ENCODE results near the gene RNU6-9.
"Not testable (repeated sequence)": the region's sequence is repeated elsewhere in the genome, so short reads cannot be mapped to it uniquely, and the experiment has no call there.

Gene RNU6-9
- total RNA-seq, result 0 to 0.58 (median 0.28) reads per million in 9 experiments

- peak; percentile 97 for ATAC-seq (replicated peaks)
- peak within 1 kb of the TSS; percentile 100 for H3K27ac Mint-ChIP-seq
- no peaks in the 10 kb centered on the region for H3K9me3 Mint-ChIP-seq
- H3K4me1 Mint-ChIP-seq (ENCODE audit: low read depth in 2 of 2), result peaks cover 16 to 18% of the 10 kb centered on the region in 2 donors
- peak within 1 kb of the TSS; percentile 95 to 96 for H3K4me3 Mint-ChIP-seq
- peaks cover 52% of the 10 kb centered on the region for H3K36me3 Mint-ChIP-seq (ENCODE audit: insufficient read depth)
- DNase-seq, result peak; percentile 87 to 88 (median 88)
- no peaks in the 10 kb centered on the region for H3K27me3 Mint-ChIP-seq
These were observed at the start of gene RNU6-9, which contains the start of gene MED16 for GRCh38 chr19:892894-893689. Gene RNU6-9, plus strand, starts transcription at chr19:893484. Gene MED16, minus strand, starts transcription at chr19:893187. Its CDS starts 2,056 bp downstream, at chr19:891131.

GRCh38 chr19:843836-844545, 49.3 kb upstream of the RNU6-9 start:
- Mint-ChIP-seq H3K27ac (peak overlapping the region in 1 of 2 donors; percentile 35), H3K9me3 (no peaks in the 10 kb centered on the region), H3K4me1 (ENCODE audit: low read depth in 2 of 2) (peaks cover 6 to 7% of the 10 kb centered on the region in 2 donors), H3K36me3 (ENCODE audit: insufficient read depth) (peaks cover 13% of the 10 kb centered on the region), H3K27me3 (peaks cover 48 to 73% of the 10 kb centered on the region in 2 donors), H3K4me3 (peak overlapping the region; percentile 52 to 54)
- ATAC-seq (replicated peaks) (no peak), DNase-seq (no peak)

GRCh38 chr19:844546-844971, 48.7 kb upstream of the RNU6-9 start:
- H3K4me3 Mint-ChIP-seq, result peak overlapping the region; percentile 52 to 54
- no peaks in the 10 kb centered on the region for H3K9me3 Mint-ChIP-seq
- H3K27me3 Mint-ChIP-seq, result peaks cover 43 to 73% of the 10 kb centered on the region in 2 donors
- ATAC-seq (replicated peaks) (peak; percentile 60), DNase-seq (no peak)
- H3K36me3 Mint-ChIP-seq (ENCODE audit: insufficient read depth), result peaks cover 13% of the 10 kb centered on the region
- H3K27ac Mint-ChIP-seq, result peak overlapping the region in 1 of 2 donors; percentile 35
- peaks cover 6 to 7% of the 10 kb centered on the region in 2 donors for H3K4me1 Mint-ChIP-seq (ENCODE audit: low read depth in 2 of 2)

- Mint-ChIP-seq H3K27me3 (peaks cover 41 to 76% of the 10 kb centered on the region in 2 donors), H3K27ac (peak overlapping the region in 1 of 2 donors; percentile 49), H3K4me1 (ENCODE audit: low read depth in 2 of 2) (peaks cover 6 to 7% of the 10 kb centered on the region in 2 donors), H3K36me3 (ENCODE audit: insufficient read depth) (peaks cover 12% of the 10 kb centered on the region), H3K4me3 (no peak overlapping the region), H3K9me3 (no peaks in the 10 kb centered on the region)
- ATAC-seq (replicated peaks) (no peak), DNase-seq (no peak)
These were observed 47.4 kb upstream of the RNU6-9 start for GRCh38 chr19:845707-846521.

- H3K27me3 Mint-ChIP-seq, result peaks cover 36 to 68% of the 10 kb centered on the region in 2 donors
- peaks cover 5 to 7% of the 10 kb centered on the region in 2 donors for H3K4me1 Mint-ChIP-seq (ENCODE audit: low read depth in 2 of 2)
- ATAC-seq (replicated peaks) (no peak), DNase-seq (no peak)
- H3K4me3 Mint-ChIP-seq, result no peak overlapping the region
- H3K36me3 Mint-ChIP-seq (ENCODE audit: insufficient read depth), result peaks cover 3% of the 10 kb centered on the region
- no peaks in the 10 kb centered on the region for H3K9me3 Mint-ChIP-seq
- H3K27ac Mint-ChIP-seq, result no peak overlapping the region
These were observed 44.8 kb upstream of the RNU6-9 start for GRCh38 chr19:848386-848921.

- not testable (repeated sequence) for H3K36me3 Mint-ChIP-seq (ENCODE audit: insufficient read depth); DNase-seq; H3K27ac Mint-ChIP-seq; H3K4me1 Mint-ChIP-seq (ENCODE audit: low read depth in 2 of 2); ATAC-seq (replicated peaks); H3K9me3 Mint-ChIP-seq; H3K4me3 Mint-ChIP-seq
- H3K27me3 Mint-ChIP-seq, result peaks cover 36 to 65% of the 10 kb centered on the region in 2 donors
These were observed 44.1 kb upstream of the RNU6-9 start for GRCh38 chr19:849195-849594.

GRCh38 chr19:850221-850978, 42.9 kb upstream of the RNU6-9 start:
- Mint-ChIP-seq H3K36me3 (ENCODE audit: insufficient read depth) (peaks cover 3% of the 10 kb centered on the region), H3K4me3 (no peak overlapping the region), H3K9me3 (no peaks in the 10 kb centered on the region), H3K27ac (no peak overlapping the region), H3K4me1 (ENCODE audit: low read depth in 2 of 2) (peaks cover 2 to 4% of the 10 kb centered on the region in 2 donors), H3K27me3 (peaks cover 30 to 53% of the 10 kb centered on the region in 2 donors)
- DNase-seq (no peak), ATAC-seq (replicated peaks) (no peak)

- H3K9me3 Mint-ChIP-seq, result no peaks in the 10 kb centered on the region
- H3K36me3 Mint-ChIP-seq (ENCODE audit: insufficient read depth), result peaks cover 3% of the 10 kb centered on the region
- H3K27ac Mint-ChIP-seq, result no peak overlapping the region
- DNase-seq, result no peak
- peaks cover 2 to 4% of the 10 kb centered on the region in 2 donors for H3K4me1 Mint-ChIP-seq (ENCODE audit: low read depth in 2 of 2)
- ATAC-seq (replicated peaks), result no peak
- no peak overlapping the region for H3K4me3 Mint-ChIP-seq
- H3K27me3 Mint-ChIP-seq, result peaks cover 25 to 47% of the 10 kb centered on the region in 2 donors
These were observed 42.3 kb upstream of the RNU6-9 start for GRCh38 chr19:850979-851335.

GRCh38 chr19:852136-853013, 40.9 kb upstream of the RNU6-9 start, which contains the start of gene ELANE:
Gene ELANE, plus strand, starts transcription at chr19:852303. Its CDS starts 26 bp downstream, at chr19:852329.
- Mint-ChIP-seq H3K9me3 (no peaks in the 10 kb centered on the region), H3K27me3 (peaks cover 15 to 37% of the 10 kb centered on the region in 2 donors), H3K36me3 (ENCODE audit: insufficient read depth) (no peaks in the 10 kb centered on the region), H3K4me1 (ENCODE audit: low read depth in 2 of 2) (peaks cover 1 to 3% of the 10 kb centered on the region in 2 donors), H3K27ac (no peak within 1 kb of the TSS), H3K4me3 (no peak within 1 kb of the TSS)
- ATAC-seq (replicated peaks), result no peak
- DNase-seq, result no peak

GRCh38 chr19:853014-853585, 40.2 kb upstream of the RNU6-9 start:
- Mint-ChIP-seq H3K4me1 (ENCODE audit: low read depth in 2 of 2) (peaks cover 2 to 3% of the 10 kb centered on the region in 2 donors), H3K27me3 (peaks cover 9 to 37% of the 10 kb centered on the region in 2 donors), H3K36me3 (ENCODE audit: insufficient read depth) (no peaks in the 10 kb centered on the region), H3K27ac (no peak overlapping the region), H3K4me3 (no peak overlapping the region), H3K9me3 (no peaks in the 10 kb centered on the region)
- ATAC-seq (replicated peaks) (no peak), DNase-seq (no peak)

GRCh38 chr19:853614-854220, 39.6 kb upstream of the RNU6-9 start:
- H3K4me1 Mint-ChIP-seq (ENCODE audit: low read depth in 2 of 2); H3K27ac Mint-ChIP-seq; ATAC-seq (replicated peaks); DNase-seq; H3K9me3 Mint-ChIP-seq; H3K36me3 Mint-ChIP-seq (ENCODE audit: insufficient read depth); H3K4me3 Mint-ChIP-seq: not testable (repeated sequence)
- H3K27me3 Mint-ChIP-seq, result peaks cover 3 to 34% of the 10 kb centered on the region in 2 donors

Data from effector memory CD8-positive, alpha-beta T cell (primary cell).